HepG2 (cell line): ENCODE data around the gene TGDS. TPM values are rescaled to one million over a fixed set of nuclear protein-coding genes. Genes with fewer than 3 reads are reported as not detected.
A peak's percentile ranks its signal among the peaks of the same experiment; 100 is the strongest.

ENCODE experiments used
- ATAD3A ChIP-seq: sonication (generic); formaldehyde crosslinking; IDR thresholded peaks from 2 replicates; pipeline ENCODE4 v1.4.0; 2020; ENCODE audit warnings: missing genetic modification reagents
- CBFB ChIP-seq: sonication (generic); formaldehyde crosslinking; IDR thresholded peaks from 2 replicates; pipeline ENCODE4 v1.4.0; 2020; ENCODE audit warnings: missing genetic modification reagents
- CHCHD3 ChIP-seq: sonication (generic); formaldehyde crosslinking; IDR thresholded peaks from 2 replicates; pipeline ENCODE4 v1.8.0; 2022; ENCODE audit warnings: mild to moderate bottlenecking, missing genetic modification reagents, moderate library complexity
- EED ChIP-seq: sonication (generic); formaldehyde crosslinking; IDR thresholded peaks from 2 replicates; pipeline ENCODE4 v1.5.0; 2020; ENCODE audit warnings: mild to moderate bottlenecking, missing genetic modification reagents
- GABPB1 ChIP-seq: IDR thresholded peaks from 2 replicates; pipeline ENCODE4 v1.6.1; 2016; ENCODE audit warnings: mild to moderate bottlenecking, missing genetic modification reagents, moderate library complexity, missing compliant biosample characterization
- GTF3A ChIP-seq: sonication (generic); formaldehyde crosslinking; conservative IDR thresholded peaks from 2 replicates; pipeline ENCODE4 v1.4.0; 2020; ENCODE audit warnings: mild to moderate bottlenecking, missing genetic modification reagents
- HIC2 ChIP-seq: sonication (generic); formaldehyde crosslinking; IDR thresholded peaks from 2 replicates; pipeline ENCODE4 v1.9.0; 2022; ENCODE audit warnings: low read depth, missing genetic modification reagents
- HMGXB4 ChIP-seq, 2 experiments: sonication (generic) in 1 of 2; formaldehyde crosslinking in 1 of 2; IDR thresholded peaks; 2 replicates each; pipeline versions ENCODE4 v1.4.0 to v1.6.1; 2018 to 2020; ENCODE audit warnings: missing genetic modification reagents in 2 of 2, borderline replicate concordance in 1 of 2, low read depth in 1 of 2, mild to moderate bottlenecking in 1 of 2, missing biosample characterization in 1 of 2
- HNRNPLL ChIP-seq: fragments of 200-400 bp; formaldehyde crosslinking; IDR thresholded peaks from 2 replicates; pipeline ENCODE4 v1.6.1; 2017; ENCODE audit warnings: mild to moderate bottlenecking, low read depth, low read length; ENCODE audit not compliant: poor library complexity, severe bottlenecking
- ONECUT2 ChIP-seq: sonication (generic); formaldehyde crosslinking; IDR thresholded peaks from 2 replicates; pipeline ENCODE4 v1.4.0; 2020; ENCODE audit warnings: missing genetic modification reagents
- PITX1 ChIP-seq: sonication (generic); formaldehyde crosslinking; IDR thresholded peaks from 2 replicates; pipeline ENCODE4 v1.5.1; 2020; ENCODE audit warnings: mild to moderate bottlenecking, missing genetic modification reagents
- SAP130 ChIP-seq: IDR thresholded peaks from 2 replicates; pipeline ENCODE4 v1.6.1; 2016; ENCODE audit warnings: low read depth
- SKI ChIP-seq: fragments of 450-650 bp; IDR thresholded peaks from one replicate; pipeline ENCODE4 v1.6.1; 2018; ENCODE audit warnings: mild to moderate bottlenecking; ENCODE audit not compliant: partially characterized antibody
- TFDP2 ChIP-seq: sonication (generic); formaldehyde crosslinking; IDR thresholded peaks from 2 replicates; pipeline ENCODE4 v1.4.0; 2020; ENCODE audit warnings: missing genetic modification reagents
- THAP7 ChIP-seq: sonication (generic); formaldehyde crosslinking; IDR thresholded peaks from 2 replicates; pipeline ENCODE4 v1.8.1; 2023; ENCODE audit warnings: mild to moderate bottlenecking, missing genetic modification reagents
- ZBTB37 ChIP-seq: sonication (generic); formaldehyde crosslinking; IDR thresholded peaks from 2 replicates; pipeline ENCODE4 v1.4.0; 2020; ENCODE audit warnings: mild to moderate bottlenecking, missing genetic modification reagents
- ZFP37 ChIP-seq: sonication (generic); formaldehyde crosslinking; IDR thresholded peaks from 2 replicates; pipeline ENCODE4 v1.4.0; 2020; ENCODE audit warnings: missing genetic modification reagents, borderline replicate concordance
- ZFY ChIP-seq: sonication (generic); formaldehyde crosslinking; IDR thresholded peaks from 2 replicates; pipeline ENCODE4 v1.4.0; 2020; ENCODE audit warnings: missing genetic modification reagents
- ZKSCAN8 ChIP-seq: IDR thresholded peaks from 2 replicates; pipeline ENCODE4 v1.6.1; 2016; ENCODE audit warnings: borderline replicate concordance, missing genetic modification reagents, missing compliant biosample characterization
- ZNF124 ChIP-seq: sonication (generic); formaldehyde crosslinking; IDR thresholded peaks from 2 replicates; pipeline ENCODE4 v1.4.0; 2020; ENCODE audit warnings: missing genetic modification reagents
- ZNF260 ChIP-seq: sonication (generic); formaldehyde crosslinking; IDR thresholded peaks from 2 replicates; pipeline ENCODE4 v1.4.0; 2020; ENCODE audit warnings: missing genetic modification reagents, low read depth, mild to moderate bottlenecking, borderline replicate concordance
- ZNF468 ChIP-seq: sonication (generic); formaldehyde crosslinking; IDR thresholded peaks from 2 replicates; pipeline ENCODE4 v1.8.0; 2022; ENCODE audit warnings: mild to moderate bottlenecking, moderate library complexity, missing genetic modification reagents
- ZNF546 ChIP-seq: sonication (generic); formaldehyde crosslinking; conservative IDR thresholded peaks from 2 replicates; pipeline ENCODE4 v1.8.1; 2023; ENCODE audit warnings: mild to moderate bottlenecking, missing genetic modification reagents
- ZNF672 ChIP-seq: sonication (generic); formaldehyde crosslinking; IDR thresholded peaks from 2 replicates; pipeline ENCODE4 v1.8.1; 2022; ENCODE audit warnings: missing genetic modification reagents
- ZNF891 ChIP-seq: sonication (generic); formaldehyde crosslinking; IDR thresholded peaks from 2 replicates; pipeline ENCODE4 v1.5.0; 2020; ENCODE audit warnings: mild to moderate bottlenecking, missing genetic modification reagents
- polyA plus RNA-seq, 8 experiments: library from polyadenylated mRNA; depleted of rRNA in 3 of 8; stranded (reverse) in 7 of 8; unstranded in 1 of 8; fragments of >200 nt; fragmentation: Illumina TruSeq in 4 of 8; extraction: Trizol in 4 of 8; gene quantifications; 2 replicates each; pipeline versions ENCODE4 v1.2.1 to v1.2.3, GENCODE V29; 2011 to 2016; ENCODE audit warnings: low read depth in 4 of 8, missing spikeins in 1 of 8, mixed read lengths in 1 of 8; ENCODE audit not compliant: insufficient read depth in 1 of 8
- total RNA-seq, 5 experiments: library from RNA; depleted of rRNA; stranded (reverse); fragments of >200 nt; fragmentation: Illumina TruSeq; extraction: Trizol; gene quantifications; 2 replicates each; pipeline ENCODE4 v1.2.3, GENCODE V29; 2016; ENCODE audit warnings: low read depth in 1 of 5

The TGDS gene
- total and polyA plus RNA-seq, 2 of the 13 experiments (the other 11 are each of a cell fraction or from before 2014, with no cell fraction given): 15.5 to 17.9 TPM

GRCh38 chr13:94548821-94549231 is 47.1 kb downstream of the TGDS start (continued):
- TF ChIP-seq HIC2 (CRISPR knock-in tag) (peak; percentile 56; the same call in 1 of the 2 replicates), ATAD3A (CRISPR knock-in tag) (no peak), ZNF468 (CRISPR knock-in tag) (no peak), ZBTB37 (CRISPR knock-in tag) (peak; percentile 92), CHCHD3 (CRISPR knock-in tag) (no peak), GABPB1 (no peak), CBFB (no peak), ZKSCAN8 (CRISPR knock-in tag) (no peak), TFDP2 (CRISPR knock-in tag) (0 out of 2 replicates have a peak, but pooled peaks have one; percentile 6), ZNF124 (CRISPR knock-in tag) (no peak), HNRNPLL (peak; percentile 32), ZNF891 (0 out of 2 replicates have a peak, but pooled peaks have one; percentile 13), SAP130 (CRISPR knock-in tag) (peak; percentile 17), ZNF672 (no peak), ZNF260 (CRISPR knock-in tag) (no peak), SKI (peak; percentile 21), EED (CRISPR knock-in tag) (peak; percentile 62; the same call in 1 of the 2 replicates), GTF3A (CRISPR knock-in tag) (no peak), ZFY (peak; percentile 72; the same call in 1 of the 2 replicates), ZNF546 (no peak; the same call in 1 of the 2 replicates), PITX1 (CRISPR knock-in tag) (no peak), THAP7 (no peak), ONECUT2 (CRISPR knock-in tag) (no peak), ZFP37 (CRISPR knock-in tag) (0 out of 2 replicates have a peak, but pooled peaks have one; percentile 37), HMGXB4 (CRISPR knock-in tag; IDR thresholded peaks at IDR 0.05; ENCODE audit: borderline replicate concordance in 1 of 2, low read depth in 1 of 2) (peak in 1 of 2 experiments; percentile 5; a peak in 1 of 4 replicates)
